T-helper 1 cell (primary cell): ENCODE measurements around the gene IFNAR1.
"Not testable (repeated sequence)": the region's sequence is repeated elsewhere in the genome, so short reads cannot be mapped to it uniquely, and the experiment has no call there.

ENCODE experiments used
- DNase-seq, 5 donors: peaks; one replicate each; pipeline ENCODE4 v3.0.0-alpha.2; 2012 to 2020

The IFNAR1 gene

DNA sequence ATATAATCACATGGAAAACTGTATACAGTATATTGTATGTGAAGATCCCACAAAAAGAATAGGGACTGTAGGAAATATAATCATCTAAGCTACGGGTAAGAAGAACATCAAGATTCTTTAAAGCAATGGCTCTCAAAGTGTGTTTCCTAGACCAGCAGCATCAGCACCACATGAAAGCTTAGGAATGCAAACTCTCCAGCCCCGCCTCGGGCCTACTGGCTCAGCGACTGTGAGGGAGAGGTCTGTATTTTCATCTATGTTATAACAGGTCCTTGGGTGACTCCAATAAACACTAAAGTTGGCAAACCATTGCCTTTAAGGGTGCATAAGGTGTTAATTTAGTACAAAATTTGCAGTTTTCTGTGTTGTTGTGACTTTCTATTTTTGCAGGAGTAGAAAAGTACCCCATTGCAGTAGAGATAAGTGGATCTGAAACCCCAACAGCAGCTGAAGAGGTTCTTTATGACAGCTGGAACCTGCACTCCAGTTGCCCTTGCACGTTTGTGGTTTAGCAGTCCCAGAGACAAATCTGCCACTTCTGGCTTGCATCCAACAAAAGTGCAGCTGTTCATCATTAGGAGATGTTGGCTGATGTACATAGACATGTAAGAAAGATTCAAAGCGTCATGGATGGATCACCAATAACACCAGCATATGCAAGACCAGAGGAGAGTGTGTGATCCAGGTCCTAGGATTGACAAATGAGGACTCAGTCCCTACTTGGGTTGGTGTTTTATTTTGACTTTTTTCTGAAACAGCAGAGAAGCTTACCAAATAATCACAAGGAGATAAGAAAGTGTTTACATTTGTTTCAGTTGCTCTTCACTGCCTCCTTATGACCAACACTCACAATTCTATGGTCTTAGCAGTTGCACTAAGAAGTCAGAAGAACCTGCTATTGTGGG is 15.9 kb upstream of the IFNAR1 start:
- DNase-seq, result peak in 1 of 5 donors; percentile 18

DNA sequence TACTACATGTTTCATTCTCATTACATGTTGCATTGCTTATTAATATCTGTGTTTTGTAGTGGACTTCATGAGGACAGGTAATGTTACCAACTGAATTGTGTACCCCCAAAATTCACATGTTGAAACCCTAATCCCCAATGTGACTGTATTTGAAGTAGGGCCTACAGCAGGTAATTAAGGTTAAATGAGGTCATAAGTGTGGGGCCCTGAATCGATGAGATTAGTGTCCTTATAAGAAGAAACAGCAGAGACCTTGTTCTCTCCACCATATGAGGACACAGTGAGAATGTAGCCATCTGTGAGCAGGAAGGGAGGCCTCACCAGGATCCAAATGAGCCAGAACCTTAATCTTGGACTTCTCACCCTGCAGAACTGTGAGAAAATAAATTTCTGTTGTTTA is 15.0 kb upstream of the IFNAR1 start:
- no peak for DNase-seq

DNA sequence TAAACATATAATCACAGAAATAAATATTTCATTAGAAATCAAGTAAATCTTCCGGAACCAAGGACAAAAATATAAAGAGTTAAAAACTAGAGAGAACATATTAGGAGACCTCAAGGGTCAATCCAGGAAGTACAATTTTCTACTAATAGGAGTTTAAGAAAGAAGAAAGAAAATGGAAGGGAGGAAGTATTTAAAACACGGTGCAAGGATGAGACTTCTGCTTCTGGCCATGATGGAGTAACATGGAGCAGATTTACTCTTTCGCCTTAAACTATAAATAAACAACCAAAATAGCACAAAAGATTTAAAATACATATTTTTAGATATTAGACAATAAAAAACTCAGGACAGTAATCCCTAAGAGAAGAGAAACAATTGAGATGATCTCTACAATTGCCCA is 12.6 kb upstream of the IFNAR1 start:
- no peak for DNase-seq

DNA sequence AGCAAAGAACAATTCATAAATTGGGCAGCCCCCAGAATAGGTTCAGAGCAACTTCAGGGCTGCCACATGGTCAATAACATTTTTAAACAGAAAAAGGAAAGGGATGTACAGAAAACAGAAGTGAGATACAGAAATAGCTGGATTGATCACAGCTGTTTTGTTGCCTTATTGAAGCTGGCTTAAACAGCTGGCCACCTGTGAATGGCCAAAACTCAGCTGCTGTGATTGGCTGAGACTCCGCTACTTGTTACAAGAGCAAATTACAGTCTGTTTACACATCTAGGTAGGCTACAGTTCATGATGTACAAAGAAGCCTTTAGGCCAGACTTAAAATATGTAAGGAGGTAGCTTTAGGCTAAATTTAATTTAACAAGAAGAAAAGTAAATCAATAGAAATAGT is 11.6 kb upstream of the IFNAR1 start:
- DNase-seq, result no peak

DNA sequence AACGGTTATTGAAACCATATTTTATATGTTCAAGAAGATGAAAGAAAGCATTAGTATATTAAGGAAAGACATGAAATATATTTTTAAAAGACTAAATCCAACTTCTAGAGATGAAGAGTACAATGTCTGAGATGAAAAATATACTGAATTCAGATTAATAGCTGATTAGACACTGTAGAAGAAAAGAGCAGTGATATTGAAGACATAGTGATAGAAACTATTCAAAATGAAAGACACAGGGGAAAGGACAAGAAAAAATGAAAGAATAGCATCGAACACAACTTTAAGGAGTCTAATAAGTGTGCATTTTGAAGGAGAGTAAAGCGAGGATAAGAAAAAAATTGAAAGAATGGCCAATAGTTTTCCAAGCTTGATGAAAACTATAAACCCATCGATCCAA is 11.2 kb upstream of the IFNAR1 start:
- no peak for DNase-seq

DNA sequence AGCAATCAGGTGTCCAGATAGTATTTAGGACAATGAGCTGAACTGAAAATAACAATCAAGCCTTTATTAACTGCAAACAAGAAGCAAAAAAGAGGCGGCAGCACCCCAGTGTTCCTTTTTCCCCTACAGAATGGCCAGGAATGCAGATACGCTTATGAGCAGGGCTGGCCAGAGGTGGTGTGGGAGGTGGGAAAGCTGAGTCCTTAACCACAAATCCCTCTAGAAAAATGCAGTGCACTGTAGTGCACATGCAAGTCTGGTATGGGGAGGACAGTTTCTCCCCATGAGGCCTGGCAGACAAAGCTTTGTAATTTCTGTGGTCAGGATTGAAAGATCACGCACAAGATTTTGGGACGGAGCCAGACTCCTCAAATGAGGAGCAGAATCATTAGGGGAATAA is 10.7 kb upstream of the IFNAR1 start:
- no peak for DNase-seq

DNA sequence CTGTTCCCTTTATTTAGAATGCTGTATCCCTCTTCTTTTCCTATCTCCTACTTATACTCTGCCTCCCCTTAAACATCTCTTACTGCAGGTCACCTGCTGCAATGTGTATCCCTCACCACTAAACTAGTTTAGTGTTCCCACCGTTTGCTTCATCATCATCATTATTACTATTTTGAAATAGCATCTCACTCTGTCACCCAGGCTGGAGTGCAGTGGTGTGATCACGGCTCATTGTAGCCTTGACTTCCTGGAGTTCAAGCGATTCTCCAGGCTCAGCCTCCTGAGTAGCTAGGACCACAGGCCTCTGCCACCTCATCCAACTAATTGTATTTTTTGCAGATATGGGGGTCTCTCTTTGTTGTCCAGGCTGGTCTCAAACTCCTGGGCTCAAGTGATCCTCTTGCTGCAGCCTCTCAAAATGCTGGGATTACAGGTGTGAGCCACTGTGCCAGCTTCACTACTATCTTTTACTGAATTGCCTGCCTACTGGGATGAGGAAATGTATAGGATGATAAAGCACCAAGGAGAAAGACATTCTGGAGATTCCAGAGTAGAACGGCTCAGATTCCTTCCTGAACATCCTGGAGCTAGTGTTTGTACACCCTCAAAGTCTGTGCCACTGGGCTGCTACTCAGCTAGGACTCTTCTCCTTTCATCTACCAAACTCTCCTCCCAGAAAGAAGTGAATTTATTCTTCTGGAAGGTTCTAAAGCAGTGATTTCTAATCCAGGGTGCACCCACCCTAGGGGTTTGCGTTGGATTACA is 8.6 kb upstream of the IFNAR1 start:
- DNase-seq, result no peak

DNA sequence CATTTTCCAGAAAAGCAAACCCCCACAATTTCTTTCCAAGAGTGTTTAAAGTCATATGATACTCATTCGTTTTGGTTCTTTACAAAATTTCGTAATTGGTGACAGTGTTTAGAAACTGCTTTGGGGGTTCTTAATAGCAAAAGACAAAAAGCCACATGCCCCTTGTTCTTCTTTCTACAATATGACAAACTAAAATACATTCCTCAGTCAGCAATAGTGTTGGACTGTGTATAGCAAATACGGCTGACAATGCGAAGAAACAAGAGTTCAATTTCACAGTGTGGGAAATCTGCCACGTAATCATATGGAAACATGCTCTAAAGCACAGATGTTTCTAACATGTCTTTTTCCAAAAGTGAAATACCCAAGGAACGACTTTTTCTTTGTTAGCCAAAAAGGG is 7.6 kb upstream of the IFNAR1 start:
- DNase-seq, result no peak

DNA sequence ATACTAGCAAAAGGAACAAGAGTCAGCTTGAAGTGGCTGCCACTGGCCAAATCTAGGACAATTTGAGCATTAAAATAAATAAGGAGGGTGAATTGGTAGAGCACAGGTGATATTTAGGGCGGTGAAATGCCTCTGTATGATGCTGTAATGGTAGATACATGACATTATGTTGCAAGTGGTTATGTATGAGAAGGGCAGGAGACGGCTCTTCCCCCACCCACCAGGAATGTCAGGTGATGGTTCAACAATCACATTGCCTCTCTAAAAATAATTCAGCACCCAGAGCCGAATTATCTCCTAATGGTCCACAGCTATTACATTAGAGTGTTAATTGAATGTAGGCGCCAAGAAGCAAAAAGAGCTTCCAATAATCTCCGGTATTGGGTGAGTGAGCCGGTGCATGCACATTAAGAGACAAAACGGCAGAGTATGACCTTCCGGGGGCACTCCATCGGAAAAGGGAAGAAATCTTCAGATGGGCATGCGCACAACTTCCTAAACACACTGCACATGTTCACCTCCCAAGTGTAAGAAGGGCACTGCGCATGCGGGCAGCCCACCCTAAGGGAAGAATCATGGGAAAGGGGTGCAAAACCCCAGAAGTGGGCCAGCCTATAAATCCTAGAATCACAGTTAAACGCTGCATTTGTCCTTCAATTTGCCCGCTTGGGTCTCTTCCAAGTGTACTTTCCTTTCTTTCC is 6.8 kb upstream of the IFNAR1 start:
- no peak for DNase-seq

DNA sequence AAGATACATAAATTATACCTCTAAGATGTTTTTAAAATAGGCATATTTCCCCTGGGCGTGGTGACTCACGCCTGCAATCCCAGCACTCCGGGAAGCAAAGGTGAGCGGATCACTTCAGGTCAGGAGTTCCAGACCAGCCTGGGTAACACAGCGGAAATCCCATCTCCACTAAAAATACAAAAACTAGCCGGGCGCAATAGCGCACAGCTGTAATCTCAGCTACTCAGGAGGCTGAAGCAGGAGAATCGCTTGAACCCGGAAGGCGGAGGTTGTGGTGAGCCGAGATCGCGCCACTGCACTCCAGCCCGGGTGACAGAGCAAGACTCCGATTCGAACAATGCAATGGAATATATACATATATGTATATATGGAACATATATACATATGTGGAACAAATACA is 3.8 kb upstream of the IFNAR1 start:
- DNase-seq, result peak in 1 of 5 donors; percentile 10

DNA sequence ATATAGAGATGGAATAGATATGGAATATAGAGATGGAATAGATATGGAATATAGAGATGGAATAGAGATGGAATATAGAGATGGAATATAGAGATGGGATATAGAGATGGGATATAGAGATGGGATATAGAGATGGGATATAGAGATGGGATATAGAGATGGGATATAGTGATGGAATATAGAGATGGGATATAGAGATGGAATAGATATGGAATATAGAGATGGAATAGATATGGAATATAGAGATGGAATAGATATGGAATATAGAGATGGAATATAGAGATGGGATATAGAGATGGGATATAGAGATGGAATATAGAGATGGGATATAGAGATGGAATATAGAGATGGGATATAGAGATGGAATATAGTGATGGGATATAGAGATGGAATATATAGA is 1.2 kb upstream of the IFNAR1 start:
- not testable (repeated sequence) for DNase-seq

DNA sequence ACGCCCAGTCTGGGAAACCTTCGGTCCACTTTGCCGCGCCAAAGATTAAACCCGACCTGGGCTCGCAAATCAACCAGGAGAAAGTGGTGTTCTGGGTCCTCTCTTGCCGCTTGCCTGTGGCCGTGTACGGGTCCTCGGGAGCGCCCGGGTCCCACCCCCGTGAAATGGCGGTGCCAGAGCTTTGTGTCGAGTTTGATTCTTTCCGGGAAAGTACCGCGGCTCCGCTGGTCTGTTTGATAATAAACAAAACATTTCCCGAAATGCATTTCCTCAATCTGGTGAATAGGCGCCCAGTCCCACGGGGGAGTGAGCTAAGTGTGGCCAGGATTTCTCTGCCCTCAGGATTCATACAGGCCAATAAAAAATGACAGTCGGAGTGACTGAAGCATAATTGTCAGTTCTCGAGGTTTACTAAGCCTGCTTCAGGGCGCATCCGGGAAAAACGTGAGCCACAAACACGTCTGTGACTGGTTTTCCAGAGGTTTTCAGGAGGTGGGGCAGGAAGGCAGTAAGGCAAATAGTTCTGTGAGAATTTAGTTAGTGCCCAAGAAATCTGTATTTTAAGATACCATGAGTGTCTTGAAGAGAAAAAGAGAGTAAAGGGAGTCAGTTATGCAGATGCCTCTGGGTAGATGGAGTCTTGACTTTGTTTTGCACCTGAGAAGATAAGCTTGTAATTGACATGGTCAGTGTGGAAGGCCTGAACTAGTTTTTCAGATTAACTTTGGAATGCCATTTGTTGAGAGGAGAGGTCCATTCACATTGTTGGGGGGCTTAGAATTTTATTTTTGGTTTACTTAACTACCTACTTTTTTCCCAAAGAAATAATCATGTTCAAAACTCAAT is 675 bp downstream of the IFNAR1 start:
- DNase-seq, result peak; percentile 55 to 71 (median 65)

DNA sequence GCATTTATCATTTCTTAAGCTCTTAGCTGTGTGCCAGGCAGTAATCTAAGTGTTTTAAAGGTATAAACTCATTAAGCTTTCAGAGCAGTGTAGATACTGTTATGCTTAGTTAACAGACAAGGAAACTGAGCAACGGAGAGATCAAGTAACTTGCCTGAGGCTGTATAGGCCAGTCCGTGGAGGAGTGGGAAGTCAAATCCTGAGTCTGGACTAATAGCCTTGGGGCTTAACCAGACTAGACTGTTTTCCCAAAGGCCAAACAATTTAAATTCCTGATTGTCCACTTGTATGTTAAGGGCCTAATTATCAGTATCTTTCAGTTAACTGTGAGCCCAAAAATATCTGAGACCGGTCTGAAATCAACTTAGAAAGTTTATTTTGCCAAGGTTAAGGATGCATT is 2.6 kb downstream of the IFNAR1 start:
- DNase-seq, result no peak

DNA sequence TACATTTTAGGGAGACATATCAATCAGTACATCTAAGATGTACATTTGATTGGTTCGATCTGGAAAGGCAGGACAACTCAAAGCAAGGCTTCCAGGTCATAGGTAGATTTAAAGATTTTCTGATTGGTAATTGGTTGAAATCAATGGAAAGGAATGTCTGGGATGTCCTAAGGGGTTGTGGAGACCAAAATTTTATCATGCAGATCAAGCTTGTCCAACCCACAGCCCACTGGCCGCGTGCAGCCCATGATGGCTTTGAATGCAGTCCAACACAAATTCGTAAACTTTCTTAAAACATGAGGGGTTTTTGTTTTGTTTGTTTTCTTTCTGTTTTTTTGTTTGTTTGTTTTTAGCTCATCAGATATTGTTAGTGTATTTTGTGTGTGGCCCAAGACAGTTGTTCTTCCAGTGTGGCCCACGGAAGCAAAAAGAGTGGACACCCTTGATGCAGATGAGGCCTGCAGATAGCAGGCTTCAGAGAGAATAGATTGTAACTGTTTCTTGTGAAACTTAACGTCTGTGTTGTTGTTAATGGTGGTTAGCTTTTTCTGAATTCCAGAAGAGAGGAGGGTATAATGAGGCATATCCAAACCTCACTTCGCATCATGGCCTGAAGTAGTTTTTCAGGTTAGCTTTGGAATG is 3.1 kb downstream of the IFNAR1 start:
- DNase-seq, result no peak

DNA sequence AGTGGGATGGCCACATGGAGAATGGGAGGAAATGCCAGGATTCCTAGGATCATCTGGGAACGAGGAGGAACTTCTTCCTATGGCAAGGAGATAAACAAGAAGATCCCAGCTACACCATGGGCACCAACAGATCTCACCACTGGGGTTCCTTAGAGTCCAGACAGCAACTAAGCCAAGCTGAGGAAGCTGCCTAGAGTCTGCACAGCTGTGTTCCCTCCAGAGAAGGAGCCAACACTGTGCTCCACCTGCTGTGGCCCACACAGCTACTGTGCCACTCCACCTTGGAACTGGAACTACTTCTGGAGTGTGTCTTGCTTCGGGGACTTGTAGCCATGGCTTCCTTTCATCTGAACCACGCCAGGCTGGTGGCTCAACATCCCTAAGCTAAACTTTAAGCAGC is 6.0 kb downstream of the IFNAR1 start:
- DNase-seq, result no peak

DNA sequence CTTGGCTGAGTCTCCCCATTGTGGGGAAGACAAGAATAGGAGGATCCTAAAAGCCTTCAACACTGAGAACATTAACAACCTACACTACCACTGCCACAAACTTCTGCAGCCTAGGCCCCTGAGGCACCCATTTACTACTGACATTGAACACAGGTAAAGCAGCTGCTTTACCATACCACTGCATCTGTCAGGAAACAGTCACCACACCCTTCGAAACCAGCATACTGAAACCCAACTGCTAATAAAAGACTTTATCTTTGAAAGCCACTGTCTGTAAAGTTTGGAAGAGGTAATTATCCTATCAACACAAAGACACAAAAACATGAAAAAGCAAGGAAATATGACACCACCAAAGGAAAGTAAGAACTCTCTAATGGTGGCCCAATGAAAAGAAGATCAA is 7.4 kb downstream of the IFNAR1 start:
- DNase-seq, result peak in 1 of 5 donors; percentile 58

DNA sequence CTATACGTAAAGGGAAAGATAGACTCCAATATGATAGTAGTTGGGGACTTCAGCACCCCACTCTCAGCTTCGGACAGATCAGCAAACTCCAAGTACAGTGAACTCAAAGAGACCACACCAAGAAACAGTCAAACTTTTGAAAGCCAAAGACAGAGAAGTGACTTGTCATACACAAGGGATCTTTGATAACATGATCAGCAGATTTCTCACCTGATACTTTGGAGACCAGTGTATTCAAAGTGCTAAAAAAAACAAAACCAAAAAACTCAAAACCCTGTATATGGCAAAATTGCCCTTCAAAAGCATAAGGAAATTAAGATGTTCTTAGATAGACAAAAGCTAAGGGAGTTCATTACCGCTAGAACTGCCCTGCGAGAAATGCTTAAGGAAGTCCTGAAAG is 9.4 kb downstream of the IFNAR1 start:
- no peak for DNase-seq

DNA sequence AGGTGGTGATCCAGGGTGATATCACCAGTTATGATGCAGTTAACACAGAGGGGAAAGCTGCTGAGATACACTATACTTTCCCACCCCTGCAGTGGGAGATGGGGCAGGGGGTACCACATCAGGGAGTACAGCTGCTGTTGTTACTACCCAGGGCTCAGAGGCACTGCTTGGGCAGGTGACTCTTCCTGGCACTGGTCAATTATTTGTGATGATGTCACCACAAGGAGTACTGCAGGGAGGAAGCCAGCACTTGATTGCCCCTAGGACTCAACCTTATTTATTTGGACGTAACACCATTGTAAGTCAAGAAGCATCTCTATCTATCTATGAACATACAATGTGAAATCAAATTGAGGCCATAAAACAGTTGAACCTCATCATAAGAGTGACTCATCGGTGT is 10.1 kb downstream of the IFNAR1 start:
- DNase-seq, result no peak

DNA sequence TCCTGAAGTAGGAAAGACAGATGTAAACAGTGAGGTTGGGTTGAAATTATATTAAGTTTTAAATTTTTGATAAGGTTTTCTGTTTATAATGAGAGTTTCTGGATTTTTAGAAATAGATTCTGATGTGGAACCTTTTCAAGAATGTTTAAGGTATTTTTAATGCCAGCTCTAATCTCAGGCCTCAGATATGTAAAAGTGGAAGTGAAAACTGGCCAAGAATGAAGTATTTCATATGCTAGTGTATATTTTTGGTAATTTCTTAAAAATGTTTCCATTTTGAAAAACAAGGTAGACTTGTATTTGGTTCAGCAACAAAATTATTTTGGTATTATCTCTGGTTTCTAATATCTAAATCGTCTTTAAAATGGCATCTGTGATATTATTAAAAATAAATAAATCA is 14.4 kb downstream of the IFNAR1 start:
- DNase-seq, result no peak

DNA sequence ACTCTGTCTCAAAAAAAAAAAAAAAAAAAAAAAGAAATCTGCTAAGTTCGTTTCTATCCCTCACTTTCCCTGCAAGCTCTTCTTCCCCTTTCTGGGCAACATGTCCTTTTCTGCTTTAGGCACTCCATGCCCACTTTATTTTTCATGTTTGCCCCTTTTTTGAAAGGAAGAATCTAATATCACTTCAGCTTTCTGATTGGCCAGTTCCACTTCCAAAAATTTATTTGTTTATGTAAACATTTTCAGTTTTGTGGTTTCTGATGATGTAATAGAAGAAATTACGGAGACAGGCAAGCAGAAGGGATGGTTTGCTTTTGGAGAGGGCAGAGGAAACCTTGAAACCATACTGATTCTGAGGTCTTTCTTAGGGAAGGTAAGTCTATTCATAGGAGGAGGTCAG is 15.1 kb downstream of the IFNAR1 start:
- no peak for DNase-seq

DNA sequence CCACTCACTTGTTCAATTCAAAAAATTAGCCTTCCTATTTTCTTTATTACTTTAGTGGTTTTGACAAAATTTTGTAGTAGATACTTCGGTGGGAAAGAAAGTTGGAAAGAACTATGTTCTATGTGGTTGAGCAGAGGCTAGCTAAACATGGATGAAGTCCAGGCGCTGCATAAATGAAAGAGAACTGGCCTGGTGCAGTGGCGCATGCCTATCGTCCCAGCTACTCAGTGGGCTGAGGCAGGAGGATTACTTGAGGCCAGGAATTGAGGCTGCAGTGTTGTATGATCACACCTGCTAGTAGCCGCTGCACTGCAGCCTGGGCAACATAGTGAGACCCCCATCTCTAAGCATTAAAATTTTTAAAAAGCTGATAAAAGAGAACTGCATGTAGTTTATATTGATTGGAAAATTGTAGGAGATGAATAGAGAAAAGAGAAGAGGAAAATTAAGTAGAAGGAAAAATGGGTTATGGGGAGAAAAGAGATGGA is 21.0 kb downstream of the IFNAR1 start:
- DNase-seq, result no peak

DNA sequence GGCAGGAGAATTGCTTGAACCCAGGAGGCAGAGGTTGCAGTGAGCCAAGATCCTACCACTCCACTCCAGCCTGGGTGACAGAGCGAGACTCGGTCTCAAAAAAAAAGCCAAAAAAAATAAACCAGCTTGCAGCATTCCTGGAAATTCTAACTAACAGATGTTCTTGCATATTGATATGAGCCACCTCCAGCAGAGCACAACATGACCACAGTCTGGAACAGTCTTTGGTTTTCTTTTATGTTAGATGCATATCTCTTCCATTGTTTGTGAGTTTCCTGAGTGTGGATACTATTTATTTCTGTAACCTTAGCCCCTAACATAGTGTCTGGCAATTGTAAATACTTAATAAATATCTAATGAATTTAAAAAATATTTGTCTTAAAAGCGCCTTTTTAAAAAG is 23.9 kb downstream of the IFNAR1 start:
- DNase-seq, result no peak
